ENCODE results near the gene PSMF1. TPM values are rescaled to one million over a fixed set of nuclear protein-coding genes. Genes with fewer than 3 reads are reported as not detected.

Gene PSMF1
- total and polyA plus RNA-seq, 9 of the 15 experiments (the other 6 are each of a cell fraction or from before 2014, with no cell fraction given): 8.5 to 192 (median 33.2) TPM

DNA sequence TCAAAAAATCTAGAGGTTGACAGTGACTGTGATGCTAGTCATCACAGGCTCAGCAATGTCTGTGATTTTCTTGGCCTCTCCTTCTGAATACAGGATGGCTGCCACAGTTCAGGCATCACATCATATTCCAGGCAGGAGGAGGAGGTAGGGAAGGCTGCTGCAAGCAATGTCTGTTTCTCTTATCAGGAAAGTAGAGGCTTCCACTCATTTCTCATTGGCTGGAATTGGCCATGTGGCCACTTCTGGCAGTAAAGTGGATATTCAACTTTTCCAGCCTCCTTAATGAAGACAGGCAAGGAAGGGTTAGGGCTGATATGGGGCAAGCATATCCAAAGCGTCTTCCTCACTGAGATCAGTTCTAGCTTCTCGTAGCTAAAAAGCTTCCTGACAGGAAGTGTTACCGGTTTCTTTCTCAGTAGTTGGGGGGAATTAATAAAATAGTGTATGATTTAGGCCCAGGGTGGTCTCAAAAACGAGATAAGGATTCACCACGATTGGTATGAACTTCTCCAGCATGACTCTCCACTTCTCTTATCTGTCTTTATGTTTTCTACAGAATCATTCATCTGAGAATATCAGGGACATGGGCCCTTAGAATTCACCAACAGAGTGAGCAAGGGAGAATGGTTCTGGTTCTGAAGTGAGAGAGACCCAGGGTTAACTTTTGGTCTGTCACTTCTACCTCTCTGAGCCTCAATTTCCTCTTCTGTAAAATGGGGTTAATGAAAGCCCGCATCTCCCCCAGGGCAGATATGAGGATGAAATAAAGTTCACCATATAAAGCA is 32.7 kb upstream of the PSMF1 start (continued):
- TF ChIP-seq RBM14 (IDR thresholded peaks at IDR 0.05; ENCODE audit: borderline replicate concordance, insufficient read depth, low read depth, low read length) (no peak), MAFK (IDR thresholded peaks at IDR 0.05; ENCODE audit: low read length) (0 out of 2 replicates have a peak, but pooled peaks have one; percentile 30), ZNF212 (CRISPR knock-in tag; IDR thresholded peaks at IDR 0.05) (no peak), RAD51 (IDR thresholded peaks at IDR 0.05; ENCODE audit: borderline replicate concordance, low read depth) (peak; percentile 77), SMARCE1 (IDR thresholded peaks at IDR 0.05) (0 out of 2 replicates have a peak, but pooled peaks have one; percentile 22), SMARCA4 (IDR thresholded peaks at IDR 0.05) (peak; percentile 38; the same call in 1 of the 2 replicates), BCOR (IDR thresholded peaks at IDR 0.05) (peak; percentile 60; the same call in 1 of the 2 replicates), ZNF347 (CRISPR knock-in tag; IDR thresholded peaks at IDR 0.05; ENCODE audit: low read depth) (no peak), EP300 (IDR thresholded peaks at IDR 0.05; ENCODE audit: low read length) (peak; percentile 3; the same call in 1 of the 2 replicates), NR4A1 (CRISPR knock-in tag; IDR thresholded peaks at IDR 0.05) (no peak), NR4A1 (tag; IDR thresholded peaks at IDR 0.05) (peak; percentile 18; the same call in 1 of the 2 replicates), SREBF2 (CRISPR knock-in tag; IDR thresholded peaks at IDR 0.05) (no peak), RBM39 (optimal IDR thresholded peaks at IDR 0.05; ENCODE audit: low read depth, low read length) (no peak), ZNF217 (CRISPR knock-in tag; IDR thresholded peaks at IDR 0.05) (no peak), ZNF140 (CRISPR knock-in tag; IDR thresholded peaks at IDR 0.05) (no peak), ZNF707 (CRISPR knock-in tag; conservative IDR thresholded peaks at IDR 0.05) (no peak), ZNF184 (CRISPR knock-in tag; IDR thresholded peaks at IDR 0.05) (no peak), RBM25 (IDR thresholded peaks at IDR 0.05; ENCODE audit: low read depth, low read length, severe bottlenecking) (peak; percentile 75), PHB (CRISPR knock-in tag; IDR thresholded peaks at IDR 0.05) (no peak)
- TF ChIP-seq, protein P1, sequence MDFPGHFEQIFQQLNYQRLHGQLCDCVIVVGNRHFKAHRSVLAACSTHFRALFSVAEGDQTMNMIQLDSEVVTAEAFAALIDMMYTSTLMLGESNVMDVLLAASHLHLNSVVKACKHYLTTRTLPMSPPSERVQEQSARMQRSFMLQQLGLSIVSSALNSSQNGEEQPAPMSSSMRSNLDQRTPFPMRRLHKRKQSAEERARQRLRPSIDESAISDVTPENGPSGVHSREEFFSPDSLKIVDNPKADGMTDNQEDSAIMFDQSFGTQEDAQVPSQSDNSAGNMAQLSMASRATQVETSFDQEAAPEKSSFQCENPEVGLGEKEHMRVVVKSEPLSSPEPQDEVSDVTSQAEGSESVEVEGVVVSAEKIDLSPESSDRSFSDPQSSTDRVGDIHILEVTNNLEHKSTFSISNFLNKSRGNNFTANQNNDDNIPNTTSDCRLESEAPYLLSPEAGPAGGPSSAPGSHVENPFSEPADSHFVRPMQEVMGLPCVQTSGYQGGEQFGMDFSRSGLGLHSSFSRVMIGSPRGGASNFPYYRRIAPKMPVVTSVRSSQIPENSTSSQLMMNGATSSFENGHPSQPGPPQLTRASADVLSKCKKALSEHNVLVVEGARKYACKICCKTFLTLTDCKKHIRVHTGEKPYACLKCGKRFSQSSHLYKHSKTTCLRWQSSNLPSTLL (IDR thresholded peaks at IDR 0.05): no peak
- TF ChIP-seq, protein P2, sequence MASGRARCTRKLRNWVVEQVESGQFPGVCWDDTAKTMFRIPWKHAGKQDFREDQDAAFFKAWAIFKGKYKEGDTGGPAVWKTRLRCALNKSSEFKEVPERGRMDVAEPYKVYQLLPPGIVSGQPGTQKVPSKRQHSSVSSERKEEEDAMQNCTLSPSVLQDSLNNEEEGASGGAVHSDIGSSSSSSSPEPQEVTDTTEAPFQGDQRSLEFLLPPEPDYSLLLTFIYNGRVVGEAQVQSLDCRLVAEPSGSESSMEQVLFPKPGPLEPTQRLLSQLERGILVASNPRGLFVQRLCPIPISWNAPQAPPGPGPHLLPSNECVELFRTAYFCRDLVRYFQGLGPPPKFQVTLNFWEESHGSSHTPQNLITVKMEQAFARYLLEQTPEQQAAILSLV (tag; IDR thresholded peaks at IDR 0.05): no peak
- TF ChIP-seq, protein P3, sequence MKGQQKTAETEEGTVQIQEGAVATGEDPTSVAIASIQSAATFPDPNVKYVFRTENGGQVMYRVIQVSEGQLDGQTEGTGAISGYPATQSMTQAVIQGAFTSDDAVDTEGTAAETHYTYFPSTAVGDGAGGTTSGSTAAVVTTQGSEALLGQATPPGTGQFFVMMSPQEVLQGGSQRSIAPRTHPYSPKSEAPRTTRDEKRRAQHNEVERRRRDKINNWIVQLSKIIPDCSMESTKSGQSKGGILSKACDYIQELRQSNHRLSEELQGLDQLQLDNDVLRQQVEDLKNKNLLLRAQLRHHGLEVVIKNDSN (CRISPR knock-in tag; IDR thresholded peaks at IDR 0.05): peak; percentile 89
- TF ChIP-seq, protein P4, sequence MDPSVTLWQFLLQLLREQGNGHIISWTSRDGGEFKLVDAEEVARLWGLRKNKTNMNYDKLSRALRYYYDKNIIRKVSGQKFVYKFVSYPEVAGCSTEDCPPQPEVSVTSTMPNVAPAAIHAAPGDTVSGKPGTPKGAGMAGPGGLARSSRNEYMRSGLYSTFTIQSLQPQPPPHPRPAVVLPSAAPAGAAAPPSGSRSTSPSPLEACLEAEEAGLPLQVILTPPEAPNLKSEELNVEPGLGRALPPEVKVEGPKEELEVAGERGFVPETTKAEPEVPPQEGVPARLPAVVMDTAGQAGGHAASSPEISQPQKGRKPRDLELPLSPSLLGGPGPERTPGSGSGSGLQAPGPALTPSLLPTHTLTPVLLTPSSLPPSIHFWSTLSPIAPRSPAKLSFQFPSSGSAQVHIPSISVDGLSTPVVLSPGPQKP (CRISPR knock-in tag; IDR thresholded peaks at IDR 0.05): no peak
- TF ChIP-seq, protein P5, sequence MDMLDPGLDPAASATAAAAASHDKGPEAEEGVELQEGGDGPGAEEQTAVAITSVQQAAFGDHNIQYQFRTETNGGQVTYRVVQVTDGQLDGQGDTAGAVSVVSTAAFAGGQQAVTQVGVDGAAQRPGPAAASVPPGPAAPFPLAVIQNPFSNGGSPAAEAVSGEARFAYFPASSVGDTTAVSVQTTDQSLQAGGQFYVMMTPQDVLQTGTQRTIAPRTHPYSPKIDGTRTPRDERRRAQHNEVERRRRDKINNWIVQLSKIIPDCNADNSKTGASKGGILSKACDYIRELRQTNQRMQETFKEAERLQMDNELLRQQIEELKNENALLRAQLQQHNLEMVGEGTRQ (CRISPR knock-in tag; IDR thresholded peaks at IDR 0.05): peak; percentile 91
